Duodenal mucosa (tissue), 2 donors: ENCODE measurements around the gene SIN3B.

Source experiments
- H3K27ac ChIP-seq: one replicate; pipeline ENCODE4 v1.7.0; 2013; ENCODE audit warnings: low read depth, low read length
- H3K27me3 ChIP-seq, 2 donors: one replicate each; pipeline ENCODE4 v1.7.0; 2013; ENCODE audit warnings: low read length in 2 of 2, control low read depth in 1 of 2; ENCODE audit not compliant: insufficient read depth in 2 of 2, control insufficient read depth in 1 of 2
- H3K36me3 ChIP-seq, 2 donors: one replicate each; pipeline ENCODE4 v1.7.0; 2013; ENCODE audit warnings: low read length in 2 of 2, control low read depth in 1 of 2; ENCODE audit not compliant: insufficient read depth in 2 of 2, control insufficient read depth in 1 of 2
- H3K4me1 ChIP-seq, 2 donors: one replicate each; pipeline ENCODE4 v1.7.0; 2013; ENCODE audit warnings: low read length in 2 of 2, control low read depth in 1 of 2; ENCODE audit not compliant: insufficient read depth in 2 of 2, control insufficient read depth in 1 of 2
- H3K4me3 ChIP-seq, 2 donors: one replicate each; pipeline ENCODE4 v1.7.0; 2013; ENCODE audit warnings: low read length in 2 of 2, low read depth in 1 of 2
- H3K9ac ChIP-seq, 2 donors: one replicate each; pipeline ENCODE4 v1.7.0; 2013; ENCODE audit warnings: low read length in 2 of 2, low read depth in 1 of 2
- H3K9me3 ChIP-seq, 2 donors: one replicate each; pipeline ENCODE4 v1.7.0; 2013; ENCODE audit warnings: low read length in 2 of 2, control low read depth in 1 of 2; ENCODE audit not compliant: control insufficient read depth in 1 of 2

Gene SIN3B

DNA sequence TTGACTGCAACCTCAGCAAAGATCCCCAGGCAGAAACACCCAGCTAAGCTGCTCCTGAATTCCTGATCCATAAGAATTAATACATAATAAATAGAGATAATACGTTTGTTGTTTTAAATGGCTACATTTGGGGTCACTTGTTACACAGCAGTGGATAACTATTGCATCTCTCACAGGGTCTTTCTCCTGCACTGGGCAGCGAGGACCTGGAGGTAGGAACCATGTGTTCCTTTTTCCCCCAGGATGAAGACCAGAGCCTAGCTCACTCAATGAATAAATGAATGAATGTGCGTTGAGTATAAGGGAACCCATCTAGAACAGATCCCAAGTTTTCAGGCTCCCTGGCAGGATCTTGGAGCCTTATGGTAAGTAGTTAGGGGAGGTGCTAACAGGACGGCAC lies 90.3 kb downstream of the SIN3B start:
- no peak overlapping the region for H3K9ac ChIP-seq
- no peaks in the 10 kb centered on the region for H3K36me3 ChIP-seq
- H3K27me3 ChIP-seq = no peaks in the 10 kb centered on the region
- no peak overlapping the region for H3K27ac ChIP-seq
- H3K4me1 ChIP-seq = no peaks in the 10 kb centered on the region
- no peaks in the 10 kb centered on the region for H3K9me3 ChIP-seq
- H3K4me3 ChIP-seq = no peak overlapping the region

GRCh38 chr19:16920816-16921529 lies 91.8 kb downstream of the SIN3B start:
- no peak overlapping the region for H3K4me3 ChIP-seq
- no peaks in the 10 kb centered on the region for H3K4me1 ChIP-seq
- H3K36me3 ChIP-seq = no peaks in the 10 kb centered on the region
- no peak overlapping the region for H3K27ac ChIP-seq
- H3K9ac ChIP-seq = no peak overlapping the region
- peaks cover 0 to 3% of the 10 kb centered on the region in 2 donors for H3K9me3 ChIP-seq
- H3K27me3 ChIP-seq = no peaks in the 10 kb centered on the region

DNA sequence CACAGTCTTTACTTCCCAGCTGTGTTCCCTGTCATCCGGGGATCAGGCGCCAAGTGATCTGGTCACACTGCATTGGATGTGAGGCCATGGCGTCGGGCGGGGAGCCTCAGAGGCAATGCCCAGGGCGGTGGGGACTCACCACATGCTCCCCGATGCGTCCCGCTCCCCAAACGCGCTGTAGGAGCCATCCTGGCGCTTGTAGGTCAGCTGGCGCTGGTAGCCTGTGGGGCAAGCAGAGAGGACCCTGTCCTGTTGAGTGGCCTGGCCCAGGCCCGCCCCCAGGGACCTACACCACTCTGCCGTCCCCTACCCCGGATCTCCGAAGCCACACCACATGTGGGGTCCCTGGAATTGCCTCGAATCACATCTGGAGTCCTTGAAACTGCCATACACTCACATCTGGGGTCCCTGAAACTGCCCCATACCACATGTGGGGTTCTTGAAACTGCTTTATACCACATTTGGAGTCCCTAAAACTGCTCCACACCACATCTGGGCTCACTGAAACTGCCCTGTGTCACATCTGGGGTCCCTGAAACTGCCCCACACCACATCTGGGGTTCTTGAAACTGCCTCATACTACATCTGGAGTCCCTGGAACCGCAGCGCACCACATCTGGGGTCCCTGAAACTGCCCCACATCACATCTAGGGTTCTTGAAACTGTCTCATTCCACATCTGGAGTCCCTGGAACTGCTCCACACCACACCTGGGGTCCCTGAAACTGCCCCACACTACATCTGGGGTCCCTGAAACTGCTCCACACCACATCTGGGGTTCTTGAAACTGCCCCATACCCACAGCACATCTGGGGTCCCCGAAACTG lies 92.8 kb downstream of the SIN3B start:
- Histone ChIP-seq H3K27ac (no peak overlapping the region), H3K4me1 (no peaks in the 10 kb centered on the region), H3K27me3 (no peaks in the 10 kb centered on the region), H3K4me3 (no peak overlapping the region), H3K36me3 (no peaks in the 10 kb centered on the region), H3K9me3 (peaks cover 0 to 3% of the 10 kb centered on the region in 2 donors), H3K9ac (no peak overlapping the region)

- H3K9me3 ChIP-seq = peaks cover 0 to 3% of the 10 kb centered on the region in 2 donors
- H3K4me3 ChIP-seq = no peak overlapping the region
- H3K27me3 ChIP-seq = no peaks in the 10 kb centered on the region
- no peak overlapping the region for H3K27ac ChIP-seq
- H3K36me3 ChIP-seq = no peaks in the 10 kb centered on the region
- no peaks in the 10 kb centered on the region for H3K4me1 ChIP-seq
- no peak overlapping the region for H3K9ac ChIP-seq
Measured at GRCh38 chr19:16922592-16922934, 93.4 kb downstream of the SIN3B start.

GRCh38 chr19:16922949-16923348 lies 93.8 kb downstream of the SIN3B start:
- H3K9me3 ChIP-seq = peaks cover 0 to 3% of the 10 kb centered on the region in 2 donors
- no peaks in the 10 kb centered on the region for H3K4me1 ChIP-seq
- H3K9ac ChIP-seq = no peak overlapping the region
- no peak overlapping the region for H3K27ac ChIP-seq
- no peaks in the 10 kb centered on the region for H3K36me3 ChIP-seq
- H3K27me3 ChIP-seq = no peaks in the 10 kb centered on the region
- H3K4me3 ChIP-seq = no peak overlapping the region

- Histone ChIP-seq H3K4me3 (no peak overlapping the region), H3K9ac (no peak overlapping the region), H3K9me3 (peaks cover 0 to 3% of the 10 kb centered on the region in 2 donors), H3K4me1 (no peaks in the 10 kb centered on the region), H3K27me3 (no peaks in the 10 kb centered on the region), H3K36me3 (no peaks in the 10 kb centered on the region), H3K27ac (no peak overlapping the region)
Measured at GRCh38 chr19:16927883-16928282, 98.7 kb downstream of the SIN3B start.

DNA sequence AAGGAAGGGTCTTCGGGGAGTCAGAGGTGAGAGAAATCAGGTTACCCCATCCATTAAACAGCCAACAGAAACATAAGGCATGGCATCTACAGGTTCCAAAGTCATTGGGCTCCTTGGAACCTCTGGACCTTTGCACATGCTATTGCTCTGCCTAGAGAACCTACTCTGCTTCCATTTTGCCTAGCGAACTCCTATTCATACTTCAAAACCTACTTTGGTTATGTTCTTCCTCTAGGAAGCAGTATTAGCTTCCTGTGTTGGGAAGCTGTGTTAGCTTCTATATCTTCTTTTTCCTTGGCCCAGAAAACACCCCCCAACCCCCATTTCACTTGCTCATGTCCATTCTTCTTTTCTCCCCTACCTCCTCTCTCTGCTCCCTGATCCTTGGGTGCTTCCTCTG lies 99.2 kb downstream of the SIN3B start:
- Histone ChIP-seq H3K4me3 (no peak overlapping the region), H3K27ac (no peak overlapping the region)

DNA sequence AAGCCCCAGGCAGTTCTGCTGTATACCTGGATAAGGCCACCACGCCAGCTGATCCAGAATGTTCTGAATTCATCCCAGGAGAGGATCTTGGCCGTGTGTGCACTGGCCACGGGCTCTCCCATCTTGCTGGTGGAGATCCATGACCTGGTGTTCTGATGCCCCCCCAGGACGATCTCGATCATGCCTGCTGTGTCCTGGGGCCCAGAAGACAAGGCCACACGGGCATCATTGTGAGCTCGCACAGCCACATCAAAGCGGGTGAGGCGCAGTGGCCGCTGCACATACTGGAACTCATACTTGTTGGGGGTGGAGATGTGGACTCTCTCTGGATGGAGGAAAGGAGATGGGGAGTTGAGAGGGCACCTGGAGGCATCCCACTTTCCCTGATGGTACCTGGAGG lies 99.7 kb downstream of the SIN3B start:
- Histone ChIP-seq H3K4me3 (no peak overlapping the region), H3K36me3 (no peaks in the 10 kb centered on the region), H3K27ac (no peak overlapping the region), H3K9ac (no peak overlapping the region), H3K9me3 (peaks cover 3 to 8% of the 10 kb centered on the region in 2 donors), H3K27me3 (no peaks in the 10 kb centered on the region), H3K4me1 (no peaks in the 10 kb centered on the region)

More for the DNA sequence above, 99.2 kb downstream of the SIN3B start:
- Histone ChIP-seq H3K4me1 (no peaks in the 10 kb centered on the region), H3K9ac (no peak overlapping the region), H3K27me3 (no peaks in the 10 kb centered on the region), H3K36me3 (no peaks in the 10 kb centered on the region), H3K9me3 (peaks cover 0 to 3% of the 10 kb centered on the region in 2 donors)
